ENCODE measurements around the gene THOC1.

DNA sequence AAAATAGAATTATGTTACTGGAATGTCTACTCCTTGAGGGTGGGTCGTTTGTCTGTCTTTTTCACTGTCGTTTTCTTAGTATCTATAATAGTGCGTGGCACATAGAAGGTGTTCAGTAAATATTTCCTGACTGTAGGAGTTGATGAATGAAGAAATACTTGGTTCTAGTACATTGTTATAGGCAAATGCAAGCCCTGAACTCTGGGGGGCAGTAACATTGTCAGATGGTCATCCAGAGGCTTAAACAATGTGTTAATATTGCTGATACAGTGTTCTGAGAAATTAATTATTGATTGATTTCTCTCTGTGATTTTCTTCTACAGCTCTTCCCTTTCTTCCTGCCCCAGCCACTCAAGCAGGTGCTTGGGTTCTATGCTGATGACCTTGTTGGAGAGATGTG is 24.4 kb upstream of the THOC1 start:
- TF ChIP-seq POLR2A (IDR thresholded peaks at IDR 0.05) = no peak
- TF ChIP-seq, protein P1, sequence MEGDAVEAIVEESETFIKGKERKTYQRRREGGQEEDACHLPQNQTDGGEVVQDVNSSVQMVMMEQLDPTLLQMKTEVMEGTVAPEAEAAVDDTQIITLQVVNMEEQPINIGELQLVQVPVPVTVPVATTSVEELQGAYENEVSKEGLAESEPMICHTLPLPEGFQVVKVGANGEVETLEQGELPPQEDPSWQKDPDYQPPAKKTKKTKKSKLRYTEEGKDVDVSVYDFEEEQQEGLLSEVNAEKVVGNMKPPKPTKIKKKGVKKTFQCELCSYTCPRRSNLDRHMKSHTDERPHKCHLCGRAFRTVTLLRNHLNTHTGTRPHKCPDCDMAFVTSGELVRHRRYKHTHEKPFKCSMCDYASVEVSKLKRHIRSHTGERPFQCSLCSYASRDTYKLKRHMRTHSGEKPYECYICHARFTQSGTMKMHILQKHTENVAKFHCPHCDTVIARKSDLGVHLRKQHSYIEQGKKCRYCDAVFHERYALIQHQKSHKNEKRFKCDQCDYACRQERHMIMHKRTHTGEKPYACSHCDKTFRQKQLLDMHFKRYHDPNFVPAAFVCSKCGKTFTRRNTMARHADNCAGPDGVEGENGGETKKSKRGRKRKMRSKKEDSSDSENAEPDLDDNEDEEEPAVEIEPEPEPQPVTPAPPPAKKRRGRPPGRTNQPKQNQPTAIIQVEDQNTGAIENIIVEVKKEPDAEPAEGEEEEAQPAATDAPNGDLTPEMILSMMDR (IDR thresholded peaks at IDR 0.05) = no peak

All from right lobe of liver (tissue), 4 donors.